NCI-H524 treated with DMSO at 0.1 percent for 48 hours (cell line): ENCODE results near the gene IFIT1.
"Not testable (repeated sequence)": the region's sequence is repeated elsewhere in the genome, so short reads cannot be mapped to it uniquely, and the experiment has no call there.

ENCODE experiments used
- DNase-seq: peaks from one replicate; lab custom pipeline; 2025; lab: John Stamatoyannopoulos, UW

Gene IFIT1

DNA sequence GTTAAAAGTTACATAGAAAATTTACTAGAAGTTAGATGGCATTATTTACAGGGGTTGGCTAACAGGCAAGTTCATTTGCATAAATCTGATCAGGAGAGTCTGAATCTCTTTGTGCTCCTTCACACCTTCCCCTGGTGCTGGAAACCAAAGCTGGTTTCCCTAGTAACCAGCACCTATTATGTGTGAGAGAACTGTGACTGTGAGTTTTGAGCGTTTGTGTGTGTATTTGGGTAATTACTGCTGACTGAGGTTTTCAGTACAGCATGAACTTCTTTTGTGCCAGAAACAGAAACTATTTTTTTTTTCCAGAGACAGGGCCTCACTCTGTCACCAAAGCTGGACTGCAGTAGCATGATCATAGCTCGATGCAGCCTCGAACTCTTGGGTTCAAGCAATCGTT is 24.9 kb upstream of the IFIT1 start:
- DNase-seq, result no peak

DNA sequence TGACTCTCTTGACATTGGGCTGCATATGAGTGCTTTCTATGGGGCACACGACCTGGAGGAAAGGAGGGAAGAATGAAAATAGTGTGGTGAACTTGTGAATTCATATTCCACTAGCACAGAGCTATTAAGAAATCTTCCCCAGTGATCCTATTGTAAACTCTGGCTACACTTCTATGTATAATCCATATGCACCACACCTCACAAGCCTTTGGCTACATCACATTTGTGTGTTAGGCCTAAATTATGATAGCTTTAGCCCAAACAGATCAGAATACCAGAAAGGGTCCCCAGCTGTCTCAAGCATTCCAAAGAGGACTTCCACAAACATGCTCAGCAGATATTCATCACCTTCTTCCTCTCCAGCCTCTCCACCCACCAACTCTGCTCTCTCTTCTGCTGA is 24.3 kb upstream of the IFIT1 start:
- DNase-seq, result no peak

DNA sequence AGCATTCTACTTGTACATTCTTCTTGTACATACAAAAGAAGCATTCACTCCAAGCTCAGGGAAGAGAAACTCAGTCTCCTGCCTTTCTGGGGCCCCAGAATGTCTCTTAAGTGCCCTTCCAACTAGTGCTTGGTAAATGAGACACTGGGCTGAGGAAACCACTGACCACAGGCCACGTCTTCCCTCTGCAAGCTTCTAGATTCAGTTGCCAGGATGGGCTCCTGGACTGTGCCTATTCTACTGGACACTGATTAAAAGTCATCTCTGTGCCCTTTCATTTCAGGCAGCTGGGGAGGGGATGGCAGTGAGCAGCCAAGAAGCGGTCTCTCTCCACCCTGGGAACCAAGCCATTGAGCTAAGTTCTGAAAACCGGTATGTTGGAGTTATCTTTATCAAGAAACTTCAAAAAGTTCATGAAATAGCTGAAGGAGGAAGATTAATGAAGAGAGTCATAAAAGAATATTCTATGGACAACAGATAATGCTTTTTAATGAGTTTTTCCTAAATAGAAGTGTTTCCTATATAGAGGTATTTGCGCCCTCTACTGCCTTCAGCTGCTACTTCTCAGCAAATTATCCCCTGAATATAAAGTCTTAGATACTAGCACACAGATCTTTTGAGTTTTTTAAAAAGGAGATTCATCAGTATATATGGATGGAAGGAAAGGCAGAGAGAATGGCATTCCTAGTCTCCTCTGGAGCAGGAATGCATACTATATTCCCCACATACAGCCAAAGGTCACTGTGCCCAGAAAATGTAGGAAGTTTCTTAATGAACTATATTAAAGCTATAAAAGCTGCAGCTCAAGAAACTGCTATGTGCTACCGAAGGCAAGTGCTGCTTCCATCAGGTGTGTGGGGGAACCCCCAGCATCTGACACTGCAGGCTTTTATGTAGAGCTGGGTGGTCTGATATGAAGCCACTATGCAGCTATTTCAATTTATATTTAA is 23.0 kb upstream of the IFIT1 start:
- DNase-seq, result no peak

DNA sequence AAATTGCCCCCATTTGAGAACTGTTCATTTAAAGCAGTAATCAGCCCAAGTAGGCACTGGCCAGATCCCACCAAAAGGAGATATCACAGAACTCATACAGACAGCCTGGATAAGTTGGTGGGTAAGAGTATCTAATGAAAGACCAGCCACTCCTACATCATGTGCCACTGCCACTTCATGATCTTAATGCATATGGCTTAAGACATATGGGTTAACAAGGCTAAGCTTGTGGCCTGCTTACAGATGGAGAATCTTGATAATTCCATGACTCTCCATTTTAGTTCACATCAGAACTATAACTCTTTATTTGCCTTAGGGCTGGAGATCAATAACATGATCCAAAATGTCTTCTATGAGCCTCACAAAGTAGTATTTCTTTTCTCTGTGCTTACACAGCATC is 21.3 kb upstream of the IFIT1 start:
- no peak for DNase-seq

DNA sequence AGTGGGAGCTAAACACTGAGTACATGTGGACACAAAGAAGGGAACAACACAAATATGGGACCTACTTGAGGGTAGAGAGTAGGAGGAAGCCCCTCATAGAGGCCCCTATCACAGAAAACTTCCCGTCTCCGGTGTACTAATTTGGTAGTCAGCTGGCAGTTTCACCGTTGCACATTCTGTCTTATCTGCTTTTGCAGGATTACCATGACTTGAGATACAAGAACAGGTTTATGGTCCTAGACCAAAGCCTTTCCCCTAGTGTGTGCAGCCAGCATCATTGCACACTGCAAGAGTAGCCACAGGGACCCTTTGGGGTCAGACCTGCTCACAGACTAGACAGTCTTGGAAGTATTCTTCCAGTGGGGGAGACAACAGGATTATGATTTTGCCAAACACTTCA is 20.4 kb upstream of the IFIT1 start:
- no peak for DNase-seq

DNA sequence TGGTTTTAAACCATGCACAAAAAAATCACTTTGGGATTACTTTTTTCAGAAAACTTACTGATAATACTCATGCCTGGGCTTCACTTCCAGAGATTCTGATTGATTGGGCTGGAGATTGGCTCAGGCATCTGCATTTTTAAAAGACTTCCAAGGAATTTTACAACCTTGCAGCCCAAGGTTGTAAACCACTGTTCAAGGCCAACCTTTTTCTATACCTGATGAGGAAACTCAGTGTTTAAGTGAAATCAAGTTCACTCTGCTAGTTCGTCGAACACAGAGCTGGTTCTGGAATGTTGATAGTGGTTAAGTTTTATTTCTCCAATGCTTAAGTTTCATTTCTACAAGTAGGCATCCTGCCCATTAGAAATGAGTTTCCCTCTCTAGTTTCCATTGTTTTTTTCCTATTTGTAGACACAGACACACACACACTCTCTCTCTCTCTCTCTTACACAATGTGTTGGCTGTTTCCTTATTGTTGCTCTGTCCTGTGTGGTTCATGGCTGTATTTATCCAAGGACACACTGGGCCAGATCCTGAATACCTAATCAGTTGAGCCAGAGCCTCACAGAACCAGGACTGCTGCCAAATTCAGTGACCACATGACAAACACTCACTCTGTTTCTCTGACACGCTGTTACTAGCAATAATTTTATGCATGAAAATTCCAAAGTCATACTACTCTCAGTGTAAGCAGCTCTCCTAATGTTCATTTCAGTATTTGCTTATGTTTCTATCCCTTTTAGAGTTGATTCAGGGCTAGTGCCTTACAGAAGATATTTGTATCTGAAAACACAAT is 18.3 kb upstream of the IFIT1 start:
- DNase-seq, result no peak

DNA sequence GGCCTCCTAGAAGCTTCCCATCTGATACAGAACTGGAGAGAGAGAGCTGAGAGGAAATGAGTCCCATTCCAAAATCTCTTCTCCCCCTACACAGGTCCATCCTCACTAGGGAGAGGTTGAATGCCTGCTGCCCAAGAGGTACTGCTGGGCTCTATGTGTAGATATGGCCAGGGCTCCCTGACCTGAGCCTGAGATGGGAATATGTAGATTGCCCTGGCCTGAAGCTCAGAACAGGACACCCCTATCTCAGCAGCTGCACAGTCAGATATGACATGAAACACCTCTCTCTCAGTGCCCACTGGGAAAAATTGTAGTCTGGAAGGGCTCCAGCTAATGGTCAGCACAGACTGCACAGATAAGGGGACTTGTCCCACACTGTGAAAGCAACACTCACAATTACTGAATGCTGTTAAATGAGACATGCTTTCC is 17.7 kb upstream of the IFIT1 start:
- no peak for DNase-seq

DNA sequence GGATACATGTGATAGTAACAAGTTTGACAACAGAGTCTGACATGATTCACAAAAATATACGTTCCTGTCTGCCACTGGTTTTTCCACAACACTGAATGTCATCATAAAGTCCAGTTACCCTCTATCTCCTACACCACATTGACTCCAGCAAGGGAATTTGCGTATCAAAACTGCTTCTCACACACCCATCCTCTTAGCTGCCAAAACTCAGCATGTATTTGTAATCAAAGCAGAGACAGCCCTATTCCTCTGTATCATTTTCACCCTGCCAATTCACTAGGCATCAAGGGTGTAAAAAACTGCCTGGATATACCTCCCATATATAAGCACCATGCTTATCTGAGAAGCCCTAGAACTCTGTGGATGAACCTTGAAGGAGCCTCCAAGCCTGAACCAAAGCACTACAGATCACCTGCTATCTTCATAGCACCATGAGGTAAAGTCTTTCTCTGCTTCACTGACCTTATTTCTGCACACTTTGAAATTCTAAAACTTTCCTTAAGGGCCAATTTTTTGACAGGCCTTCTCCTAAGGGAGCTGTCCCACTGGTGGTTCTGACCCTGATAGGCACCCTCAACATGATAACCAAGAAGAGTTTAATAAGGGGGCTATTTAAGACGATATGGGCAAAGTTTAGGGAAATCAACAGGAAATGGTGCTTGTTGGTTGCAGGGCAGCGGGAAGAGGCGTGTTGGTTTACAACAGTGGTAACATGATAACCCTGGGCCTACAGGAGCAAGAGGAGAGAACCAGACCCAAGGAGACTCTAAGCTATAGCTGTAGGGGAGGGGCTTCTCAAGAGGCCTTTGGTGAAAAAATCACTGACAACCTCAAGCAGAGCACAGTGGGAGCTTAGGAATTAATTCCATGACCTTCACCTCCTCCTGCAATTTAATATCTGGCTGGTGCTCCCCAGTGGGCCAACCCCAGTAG is 14.5 kb upstream of the IFIT1 start, which contains the start of gene IFIT1B:
TSS of gene IFIT1B (plus strand) at position 352 of the 933 bp plus-strand sequence. CDS start at position 432, 80 bp downstream.
- no peak for DNase-seq

DNA sequence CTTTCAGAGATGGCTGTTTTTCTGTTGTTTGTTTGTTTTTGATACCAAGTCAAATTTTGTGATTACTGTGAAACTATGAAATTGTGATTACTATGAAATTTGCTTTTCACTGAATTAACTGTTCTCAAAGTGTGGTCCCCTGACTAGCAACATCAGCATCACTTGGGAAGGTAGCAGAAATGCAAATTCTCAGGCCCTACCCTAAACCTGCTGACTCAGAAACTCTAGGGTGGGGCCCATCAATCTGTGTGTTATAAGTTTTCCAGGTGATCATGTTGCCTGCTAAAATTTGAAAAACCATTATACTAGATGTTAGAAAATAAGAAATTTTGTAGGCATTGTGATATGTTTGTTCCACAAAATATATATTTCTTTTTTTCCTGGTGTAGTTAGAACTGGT is 13.3 kb upstream of the IFIT1 start:
- no peak for DNase-seq

DNA sequence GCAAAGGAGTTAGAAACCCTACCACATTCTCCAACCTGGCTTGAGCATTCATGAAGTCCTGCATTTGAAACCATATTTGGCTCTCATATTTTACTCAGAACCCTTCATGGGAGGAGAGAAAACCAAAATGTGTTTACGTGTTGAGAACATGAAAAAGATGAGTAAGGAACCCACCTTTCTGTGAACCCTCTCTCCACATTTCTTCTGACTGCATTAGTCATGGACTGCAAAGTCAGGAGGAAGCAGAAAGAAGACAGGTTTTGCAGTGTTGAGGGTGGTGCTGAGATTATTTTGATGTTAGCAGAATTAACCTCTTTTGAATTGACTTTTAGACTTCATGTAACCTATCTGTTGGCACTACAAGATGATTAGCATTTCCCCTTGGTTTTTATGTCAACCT is 9.7 kb upstream of the IFIT1 start:
- DNase-seq, result no peak

DNA sequence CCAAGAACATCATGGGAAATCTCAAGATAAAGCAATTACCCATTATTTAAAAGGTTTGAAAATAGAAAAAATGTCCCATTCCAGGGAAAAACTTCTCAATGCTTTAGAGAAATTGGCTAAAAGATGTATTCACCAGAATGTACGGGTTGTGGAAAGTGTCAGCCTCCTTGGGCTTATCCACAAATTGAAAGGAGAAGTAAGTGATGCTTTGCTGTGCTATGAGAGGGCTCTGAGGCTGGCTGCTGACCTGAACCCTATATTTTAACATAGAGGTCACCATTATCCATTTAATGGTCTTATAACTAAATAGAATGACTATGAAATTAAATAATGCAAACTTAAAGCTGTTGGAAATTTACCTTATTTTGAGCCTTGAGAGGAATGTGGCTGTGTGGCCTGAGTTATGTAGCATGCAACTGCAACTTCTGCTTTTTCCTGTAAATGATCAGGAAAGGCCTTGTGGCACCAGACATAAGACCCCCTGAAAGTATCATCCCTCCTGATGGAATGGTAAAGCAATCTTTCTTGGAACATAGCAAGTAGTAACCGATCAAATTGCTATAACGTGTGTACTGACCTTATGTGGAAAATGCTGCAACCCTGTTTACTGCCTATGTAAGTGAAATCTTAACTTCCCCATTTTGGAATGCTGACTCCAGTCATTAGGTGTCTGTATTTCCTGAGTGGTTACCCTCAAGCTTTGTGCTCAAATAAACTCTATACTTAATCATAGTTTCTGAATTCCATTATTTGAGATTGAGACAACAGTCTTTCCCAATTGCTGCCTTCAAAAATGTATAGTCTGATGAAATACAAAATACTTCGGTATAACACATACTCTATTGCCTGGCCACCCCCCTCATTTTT is 7.7 kb upstream of the IFIT1 start:
- DNase-seq, result no peak

DNA sequence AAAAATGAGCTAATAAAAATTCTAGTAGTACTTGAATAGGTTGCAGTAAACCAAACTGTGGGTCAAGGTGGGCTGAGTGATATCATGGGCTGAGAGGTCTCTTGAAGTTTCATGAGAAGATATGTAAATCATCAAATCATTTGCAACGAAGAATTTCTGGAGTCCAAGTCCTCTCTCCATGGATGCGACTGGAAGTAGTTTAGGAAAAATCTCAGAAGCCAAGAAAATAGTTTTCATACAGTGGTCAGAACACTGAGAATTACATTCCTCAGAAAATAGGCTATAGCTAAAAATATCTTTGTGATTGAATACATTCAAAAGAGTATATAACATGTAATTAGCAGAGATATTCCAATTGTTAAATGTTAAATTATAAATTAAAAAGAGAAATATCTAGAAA is 3.6 kb upstream of the IFIT1 start:
- DNase-seq, result no peak

DNA sequence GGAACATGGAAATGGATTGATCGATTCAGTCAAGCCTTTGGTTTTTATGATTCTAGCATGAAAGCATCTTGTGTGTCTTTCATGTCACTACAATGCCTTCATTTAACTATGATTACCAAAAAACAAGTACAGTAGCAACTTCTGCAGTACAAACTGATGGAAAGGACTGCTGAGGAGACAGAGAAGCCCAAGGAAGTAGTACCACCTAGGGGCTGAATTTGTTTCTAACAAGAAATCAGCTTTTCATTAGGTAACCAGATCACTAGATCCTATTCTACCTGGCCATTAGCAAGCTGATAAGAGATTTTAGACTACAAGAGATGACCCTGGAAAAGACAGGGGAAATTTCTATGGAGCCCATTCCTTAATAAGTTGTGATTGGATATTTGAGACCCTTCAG is 3.2 kb upstream of the IFIT1 start:
- no peak for DNase-seq

DNA sequence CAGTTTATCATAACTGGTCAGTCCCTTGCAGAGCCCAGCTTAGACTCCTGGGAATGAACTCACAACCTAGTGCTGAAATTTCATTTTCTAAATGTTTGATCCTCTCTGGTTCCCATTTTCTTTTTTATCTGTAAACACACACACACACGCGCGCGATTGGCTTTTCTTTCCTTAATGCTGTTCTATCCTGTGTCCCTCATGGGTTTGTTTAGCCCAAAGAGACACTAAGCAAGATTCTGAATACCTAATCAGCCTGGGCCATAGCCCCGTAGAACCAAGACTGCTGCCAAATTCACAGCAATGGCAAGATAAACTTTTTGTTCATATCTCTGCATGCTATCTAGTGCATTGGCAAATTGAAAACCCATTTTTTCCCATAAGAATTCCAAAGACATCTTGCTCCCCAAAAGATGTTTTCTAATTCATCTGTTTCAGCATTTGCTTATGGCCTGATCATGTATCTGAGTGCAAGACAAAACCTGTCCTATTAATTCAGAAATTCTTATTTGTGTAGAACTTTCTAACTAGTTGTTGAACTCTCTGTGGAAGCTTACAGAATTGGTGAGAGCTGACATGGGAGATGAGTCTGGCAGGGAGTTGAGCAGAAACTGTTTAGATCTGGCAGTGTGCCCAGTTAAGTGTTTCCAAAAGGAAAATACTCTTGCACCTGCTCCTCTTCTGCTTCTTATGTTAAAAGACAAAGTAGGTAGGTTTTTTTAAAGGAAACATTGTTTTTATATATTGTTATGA is 1.8 kb upstream of the IFIT1 start:
- no peak for DNase-seq

DNA sequence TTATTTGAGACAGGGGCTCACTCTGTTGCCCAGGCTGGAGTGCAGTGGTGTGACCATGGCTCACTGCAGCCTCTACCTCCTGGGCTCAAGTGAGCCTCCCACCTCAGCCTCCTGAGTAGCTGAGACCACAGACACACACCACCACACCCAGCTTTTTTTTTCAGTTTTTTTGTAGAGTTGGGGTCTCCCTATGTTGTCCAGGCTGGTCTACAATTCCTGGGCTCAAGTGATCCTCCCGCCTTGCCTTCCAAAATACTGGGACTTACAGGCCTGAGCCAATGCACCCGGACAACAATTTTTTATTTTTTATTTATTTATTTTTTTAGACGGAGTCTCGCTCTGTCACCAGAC is 1.2 kb upstream of the IFIT1 start:
- DNase-seq, result not testable (repeated sequence)

DNA sequence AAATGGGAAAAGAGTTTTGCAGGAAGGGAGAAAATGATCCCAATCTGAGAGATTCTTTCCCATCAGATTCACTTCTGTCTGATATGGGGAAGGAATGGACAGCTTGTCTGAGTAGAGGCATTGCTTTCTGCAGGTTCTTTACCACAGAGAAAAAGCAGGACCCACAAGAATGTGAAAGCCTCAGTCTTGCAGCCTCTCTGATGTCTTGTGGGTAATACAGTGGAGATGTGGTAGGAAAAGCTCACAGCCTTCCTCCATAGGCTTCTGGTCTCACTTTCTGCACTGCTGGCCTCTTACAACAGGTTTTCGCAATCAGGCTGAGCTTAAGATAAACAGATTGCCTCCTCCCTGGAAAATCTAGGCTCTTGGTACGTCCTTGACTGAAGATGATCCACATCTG is 551 bp downstream of the IFIT1 start:
- no peak for DNase-seq

DNA sequence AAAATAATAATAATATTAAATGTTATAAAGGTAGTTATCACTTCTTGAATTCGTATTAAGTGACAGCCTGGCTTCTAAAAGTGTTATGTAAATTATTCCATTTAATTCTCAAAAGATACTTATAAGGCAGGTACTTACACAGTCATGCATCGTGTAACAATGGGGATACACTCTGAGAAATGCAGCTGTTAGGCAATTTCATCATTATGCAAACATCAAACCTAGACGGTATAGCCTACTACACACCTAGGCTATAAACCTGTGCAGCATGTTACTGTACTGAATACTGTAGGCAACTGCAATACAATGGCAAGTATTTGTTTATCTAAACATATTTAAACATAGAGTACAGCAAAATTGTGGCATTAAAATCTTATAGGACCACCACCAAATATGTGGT is 1.5 kb downstream of the IFIT1 start:
- no peak for DNase-seq

DNA sequence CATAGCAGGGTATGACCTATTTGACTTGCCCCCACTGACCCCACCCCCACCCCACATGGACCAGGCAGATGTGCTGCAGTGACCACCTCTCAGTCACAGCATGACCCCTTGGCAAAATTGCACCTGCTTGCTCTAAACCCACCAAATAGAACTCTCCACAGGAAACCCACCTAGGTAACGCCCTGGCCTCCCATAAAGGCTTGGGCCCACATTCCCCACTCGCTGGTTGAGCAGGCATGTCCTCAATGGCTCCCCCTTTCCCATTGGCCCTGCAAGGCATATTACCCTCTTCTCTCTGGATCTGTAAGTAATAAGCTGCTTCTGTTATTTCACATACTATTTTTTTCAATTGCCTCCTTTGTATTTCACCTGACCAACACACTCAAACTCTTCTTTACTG is 2.7 kb downstream of the IFIT1 start:
- DNase-seq, result no peak

DNA sequence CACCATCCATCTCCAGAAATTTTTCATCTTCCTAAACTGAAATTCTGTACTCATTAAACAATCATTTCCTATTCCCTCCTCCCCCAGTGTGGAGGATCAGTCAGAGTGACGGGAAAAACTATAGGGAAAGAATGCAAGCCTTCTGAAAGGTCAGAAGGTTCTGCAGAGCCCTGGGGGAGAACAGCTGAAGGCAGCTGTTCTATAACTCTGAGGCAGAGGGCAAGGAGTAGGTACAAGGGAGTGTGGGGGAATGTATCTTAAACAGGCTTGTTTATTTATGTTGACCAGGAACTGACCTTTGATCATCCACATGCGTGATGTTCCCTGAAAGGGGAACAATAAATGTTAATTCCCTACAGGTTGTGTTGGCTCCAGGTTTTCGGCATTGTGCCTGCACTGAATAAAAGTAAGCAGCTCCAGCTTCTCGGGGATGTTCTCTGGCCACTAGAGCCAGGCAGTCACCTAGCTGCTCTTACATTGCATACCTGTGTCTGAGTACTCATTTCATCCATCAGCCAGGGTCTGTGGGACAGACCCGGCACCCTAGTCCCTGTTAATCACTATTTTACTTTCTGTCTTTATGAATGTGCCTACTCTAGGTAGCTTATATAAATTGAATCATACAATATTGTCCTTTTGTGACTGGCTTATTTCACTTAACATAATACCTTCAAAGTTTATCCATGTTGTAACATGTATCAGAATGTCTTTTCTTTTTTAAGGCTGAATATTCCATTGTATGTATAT is 5.8 kb downstream of the IFIT1 start:
- DNase-seq, result no peak

DNA sequence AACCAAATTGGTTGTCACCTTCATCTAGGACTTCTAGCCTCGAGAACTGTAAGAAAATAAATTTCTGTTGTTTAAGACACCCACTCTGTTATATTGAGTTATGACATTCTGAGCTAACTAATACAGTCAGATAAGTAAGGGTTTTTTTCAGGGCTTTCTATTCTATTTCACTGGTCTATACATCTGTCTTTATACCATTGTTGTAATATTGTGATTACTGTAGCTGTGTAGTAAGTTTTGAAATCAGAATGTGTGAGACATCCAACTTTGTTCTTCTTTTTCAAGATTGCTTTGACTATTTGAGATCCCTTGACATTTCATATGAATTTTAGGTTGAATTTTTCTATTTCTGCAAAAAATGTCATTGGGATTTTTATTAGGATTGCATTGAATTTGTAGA is 7.5 kb downstream of the IFIT1 start:
- no peak for DNase-seq
